PC-9 (cell line): ENCODE measurements around the gene LONP2. TPM values are rescaled to one million over a fixed set of nuclear protein-coding genes. Genes with fewer than 3 reads are reported as not detected.

Experiments
- BruUV-seq: library from RNA; stranded (reverse); fragments of 400-500 nt; replicated peaks from 2 replicates; lab custom pipeline; 2021; lab: Mats Ljungman, UMichigan
- CTCF ChIA-PET: fragments of 300-600 bp; sonication (Branson Sonifier 250); formaldehyde crosslinking; loops from one replicate; lab custom pipeline; 2022; ENCODE audit warnings: antibody characterized with exemption; lab: Charles Lee
- POLR2A ChIA-PET: fragments of 300-600 bp; sonication (Branson Sonifier 250); formaldehyde crosslinking; loops from one replicate; lab custom pipeline; 2022; ENCODE audit warnings: antibody characterized with exemption; ENCODE audit not compliant: unreplicated experiment; lab: Charles Lee
- DNase-seq, 2 experiments: peaks; one replicate each; pipeline versions ENCODE4 v3.0.0 to v3.0.0-alpha.2; 2015 to 2022; ENCODE audit warnings: mixed read lengths in 1 of 2
- H2AFZ ChIP-seq: fragments of 200-600 bp; sonication (generic); 2 replicates; pipeline ENCODE4 v1.8.1; 2017; ENCODE audit warnings: antibody characterized with exemption
- H3F3A ChIP-seq: fragments of 200-600 bp; sonication (generic); 2 replicates; pipeline ENCODE4 v1.8.1; 2017; ENCODE audit warnings: antibody characterized with exemption, mild to moderate bottlenecking, low read depth; ENCODE audit not compliant: insufficient read depth
- H3K27ac ChIP-seq: fragments of 200-600 bp; sonication (generic); 2 replicates; pipeline ENCODE4 v1.6.1; 2016; ENCODE audit warnings: mixed run types
- H3K27me3 ChIP-seq: fragments of 200-600 bp; sonication (generic); 2 replicates; pipeline ENCODE4 v1.6.1; 2016; ENCODE audit warnings: low read depth, mixed run types; ENCODE audit not compliant: insufficient read depth
- H3K36me3 ChIP-seq: fragments of 200-600 bp; sonication (generic); 2 replicates; pipeline ENCODE4 v1.6.1; 2016; ENCODE audit warnings: low read depth, mixed run types
- H3K4me1 ChIP-seq: fragments of 200-600 bp; sonication (generic); replicated peaks from 2 replicates; pipeline ENCODE4 v1.6.1; 2016; ENCODE audit warnings: mixed run types; ENCODE audit not compliant: insufficient read depth
- H3K4me2 ChIP-seq: fragments of 200-600 bp; sonication (generic); 2 replicates; pipeline ENCODE4 v1.6.1; 2017; ENCODE audit warnings: mixed run types
- H3K4me3 ChIP-seq: fragments of 200-600 bp; sonication (generic); 2 replicates; pipeline ENCODE4 v1.6.1; 2016; ENCODE audit warnings: mixed run types
- H3K79me2 ChIP-seq: fragments of 200-600 bp; sonication (generic); 2 replicates; pipeline ENCODE4 v1.6.1; 2017; ENCODE audit warnings: low read depth, mixed run types
- H3K9me2 ChIP-seq: fragments of 200-600 bp; sonication (generic); 2 replicates; pipeline ENCODE4 v1.8.1; 2017; ENCODE audit warnings: mild to moderate bottlenecking; ENCODE audit not compliant: insufficient read depth
- H3K9me3 ChIP-seq: fragments of 200-600 bp; sonication (generic); 2 replicates; pipeline ENCODE4 v1.8.1; 2016; ENCODE audit warnings: low read depth; ENCODE audit not compliant: insufficient read depth
- H4K20me1 ChIP-seq: fragments of 200-600 bp; sonication (generic); 2 replicates; pipeline ENCODE4 v1.8.1; 2017; ENCODE audit not compliant: insufficient read depth
- CTCF ChIP-seq: fragments of 200-600 bp; sonication (generic); conservative IDR thresholded peaks from 2 replicates; pipeline ENCODE4 v1.6.1; 2017; ENCODE audit warnings: mixed run types, antibody characterized with exemption, mild to moderate bottlenecking, moderate library complexity
- EZH2 ChIP-seq: fragments of 200-600 bp; sonication (generic); IDR thresholded peaks from 2 replicates; pipeline ENCODE4 v1.8.0; 2017; ENCODE audit warnings: antibody characterized with exemption, low read depth
- intact Hi-C: fragments of 100-400 bp; cut with micrococcal nuclease; formaldehyde crosslinking; loops from one replicate; pipeline ENCODE4 v1.10.0; 2022; ENCODE audit not compliant: unreplicated experiment
- total RNA-seq: library from RNA; stranded (reverse); gene quantifications from 2 replicates; pipeline ENCODE4 v1.2.3, GENCODE V29; 2021

The LONP2 gene
- total RNA-seq, 1 experiment from 2014 or later, result 47.0 TPM

DNA sequence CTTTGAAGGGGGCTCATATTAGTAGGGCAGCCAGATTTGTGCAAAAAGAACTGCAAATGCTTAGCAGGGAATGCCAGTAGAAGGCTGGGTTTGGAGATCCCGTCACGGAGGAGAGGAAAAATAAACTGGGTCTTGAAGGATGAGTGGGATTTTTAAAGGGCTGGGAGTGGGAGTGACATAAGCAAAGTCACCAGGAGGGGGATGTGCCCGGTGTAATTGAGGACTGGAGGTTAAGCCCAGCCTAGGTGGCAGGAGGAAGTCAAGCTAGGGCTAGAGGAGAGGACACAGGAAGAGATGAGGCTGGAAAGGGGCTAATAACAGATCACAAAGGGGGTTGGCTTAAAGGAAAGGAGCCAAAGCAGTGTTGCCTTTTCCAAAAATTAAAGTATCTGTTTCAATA, 23.2 kb upstream of the LONP2 start:
- no peaks in the 10 kb centered on the region for H4K20me1 ChIP-seq
- intact Hi-C loops, result no loop called here
- H3F3A ChIP-seq, result no peaks in the 10 kb centered on the region
- H3K4me1 ChIP-seq, result no peaks in the 10 kb centered on the region
- no peak overlapping the region for H3K4me2 ChIP-seq
- CTCF ChIA-PET, result no interaction called here
- TF ChIP-seq CTCF, result no peak
- TF ChIP-seq EZH2, result no peak
- POLR2A ChIA-PET, result no interaction called here
- H3K27ac ChIP-seq, result no peak overlapping the region
- H3K9me3 ChIP-seq, result no peaks in the 10 kb centered on the region
- H2AFZ ChIP-seq, result no peak overlapping the region
- no peaks in the 10 kb centered on the region for H3K79me2 ChIP-seq
- H3K9me2 ChIP-seq, result no peaks in the 10 kb centered on the region
- no peaks in the 10 kb centered on the region for H3K36me3 ChIP-seq
- H3K4me3 ChIP-seq, result no peak overlapping the region
- H3K27me3 ChIP-seq, result no peaks in the 10 kb centered on the region
- DNase-seq, result no peak
- no TSS peak for BruUV-seq

GRCh38 chr16:48223490-48223889, 20.6 kb upstream of the LONP2 start:
- no peak for TF ChIP-seq CTCF
- TF ChIP-seq EZH2, result no peak
- Histone ChIP-seq H3K9me3 (no peaks in the 10 kb centered on the region), H3K4me2 (no peak overlapping the region), H3F3A (no peaks in the 10 kb centered on the region), H3K36me3 (no peaks in the 10 kb centered on the region), H4K20me1 (no peaks in the 10 kb centered on the region), H3K27me3 (no peaks in the 10 kb centered on the region), H2AFZ (no peak overlapping the region), H3K4me3 (no peak overlapping the region), H3K79me2 (no peaks in the 10 kb centered on the region), H3K4me1 (no peaks in the 10 kb centered on the region), H3K9me2 (no peaks in the 10 kb centered on the region), H3K27ac (no peak overlapping the region)
- DNase-seq, result no peak
- POLR2A ChIA-PET, result no interaction called here
- intact Hi-C loops, result no loop called here
- no TSS peak for BruUV-seq
- CTCF ChIA-PET, result no interaction called here

DNA sequence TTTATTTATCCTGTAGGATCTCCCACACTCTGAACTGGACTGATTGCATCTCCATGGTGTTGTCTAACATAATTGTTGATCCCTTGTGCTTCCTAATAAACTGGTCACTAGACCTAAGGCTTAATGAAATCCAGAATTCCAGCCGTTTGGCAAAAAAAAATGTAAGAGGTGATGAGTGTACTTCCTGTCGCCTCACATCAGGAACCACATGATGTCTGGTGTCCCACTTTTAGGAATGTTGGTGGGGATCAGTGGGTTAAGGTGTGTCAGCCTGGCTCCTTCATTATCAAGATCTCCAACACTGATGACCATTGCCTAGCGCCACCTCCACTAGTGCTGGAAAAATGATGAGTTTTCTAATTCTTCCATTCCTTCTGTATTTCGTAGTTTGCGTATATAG, 18.6 kb upstream of the LONP2 start:
- Histone ChIP-seq H2AFZ (no peak overlapping the region), H3F3A (no peaks in the 10 kb centered on the region), H3K27ac (no peak overlapping the region), H3K79me2 (no peaks in the 10 kb centered on the region), H3K4me3 (no peak overlapping the region), H3K27me3 (no peaks in the 10 kb centered on the region), H3K9me3 (no peaks in the 10 kb centered on the region), H4K20me1 (no peaks in the 10 kb centered on the region), H3K4me2 (no peak overlapping the region), H3K9me2 (no peaks in the 10 kb centered on the region), H3K4me1 (no peaks in the 10 kb centered on the region), H3K36me3 (no peaks in the 10 kb centered on the region)
- POLR2A ChIA-PET, result no interaction called here
- DNase-seq, result no peak
- CTCF ChIA-PET, result no interaction called here
- TF ChIP-seq CTCF (no peak), EZH2 (no peak)
- intact Hi-C loops, result no loop called here
- BruUV-seq, result no TSS peak
